ENCODE measurements around the gene EFHD1. TPM values are rescaled to one million over a fixed set of nuclear protein-coding genes. Genes with fewer than 3 reads are reported as not detected.

The EFHD1 gene
- total RNA-seq, 2 donors from 2014 or later, result 1.4 to 3.4 TPM

- intact Hi-C loops (cut with DNase I), result no loop called here
- no peaks in the 10 kb centered on the region for H3K4me1 ChIP-seq
- no peaks in the 10 kb centered on the region for H3K36me3 ChIP-seq
- TF ChIP-seq CTCF (IDR thresholded peaks at IDR 0.05), result no peak
- no peaks in the 10 kb centered on the region for H3K9me3 ChIP-seq
- no peak overlapping the region for H3K4me3 ChIP-seq
- H3K27ac ChIP-seq, result no peak overlapping the region
- no peak for DNase-seq
- no peak overlapping the region for H3K9ac ChIP-seq (ENCODE audit: low read depth in 2 of 2, low read length in 2 of 2)
- H3K27me3 ChIP-seq, result no peaks in the 10 kb centered on the region
Observed at GRCh38 chr2:232723027-232723426, 89.6 kb downstream of the EFHD1 start.

- no peak overlapping the region for H3K4me3 ChIP-seq
- H3K4me1 ChIP-seq, result no peaks in the 10 kb centered on the region
- no peaks in the 10 kb centered on the region for H3K36me3 ChIP-seq
- TF ChIP-seq CTCF (IDR thresholded peaks at IDR 0.05), result no peak
- intact Hi-C loops (cut with DNase I), result no loop called here
- no peak overlapping the region for H3K27ac ChIP-seq
- no peak for DNase-seq
- H3K27me3 ChIP-seq, result no peaks in the 10 kb centered on the region
- H3K9ac ChIP-seq (ENCODE audit: low read depth in 2 of 2, low read length in 2 of 2), result no peak overlapping the region
- H3K9me3 ChIP-seq, result no peaks in the 10 kb centered on the region
Observed at GRCh38 chr2:232728785-232729184, 95.4 kb downstream of the EFHD1 start.

GRCh38 chr2:232731470-232731869, 98.1 kb downstream of the EFHD1 start:
- intact Hi-C loops (cut with DNase I), result no loop called here
- no peak for DNase-seq
- no peaks in the 10 kb centered on the region for H3K36me3 ChIP-seq
- H3K9ac ChIP-seq (ENCODE audit: low read depth in 2 of 2, low read length in 2 of 2), result no peak overlapping the region
- H3K4me1 ChIP-seq, result no peaks in the 10 kb centered on the region
- H3K4me3 ChIP-seq, result no peak overlapping the region
- H3K27ac ChIP-seq, result no peak overlapping the region
- no peaks in the 10 kb centered on the region for H3K27me3 ChIP-seq
- TF ChIP-seq CTCF (IDR thresholded peaks at IDR 0.05), result no peak
- no peaks in the 10 kb centered on the region for H3K9me3 ChIP-seq

Other genes starting within 250 kb of the EFHD1 start
- 1 to 10 TPM; 1.7 to 3.3 TPM for gene ALPG, start 226.8 kb upstream of the EFHD1 start, total RNA-seq
- gene ALPI, start 177.5 kb upstream of the EFHD1 start, total RNA-seq, result 10 to 100 TPM in 1 of 2 donors, 1 to 10 TPM in 1; 9.4 to 27.1 TPM
- gene ECEL1, start 145.8 kb upstream of the EFHD1 start, total RNA-seq, result under 1 TPM; 0.12 to 0.40 TPM
- not detected for gene PRSS56, start 113.2 kb upstream of the EFHD1 start, total RNA-seq
- not detected for gene CHRND, start 107.4 kb upstream of the EFHD1 start, total RNA-seq
- gene CHRNG, start 93.9 kb upstream of the EFHD1 start, total RNA-seq, result not detected
- gene TIGD1, start 83.0 kb upstream of the EFHD1 start, total RNA-seq, result 1 to 10 TPM; 3.0 to 4.4 TPM
- gene EIF4E2, start 82.9 kb upstream of the EFHD1 start, total RNA-seq, result 100 to 1,000 TPM in 1 of 2 donors, 10 to 100 TPM in 1; 99.5 to 109 TPM
- gene GIGYF2, start 63.7 kb downstream of the EFHD1 start, total RNA-seq, result 10 to 100 TPM; 48.8 to 49.3 TPM
- gene KCNJ13, start 143.0 kb downstream of the EFHD1 start, total RNA-seq, result under 1 TPM in 1 of 2 donors, not detected in 1; 0.32 TPM
- 10 to 100 TPM; 39.6 to 67.5 TPM for gene SNORC, start 236.7 kb downstream of the EFHD1 start, total RNA-seq

Data from colonic mucosa (tissue), 4 donors.